ENCODE results near the gene RCOR3.

Gene RCOR3

GRCh38 chr1:211323156-211324063 lies 64.2 kb downstream of the RCOR3 start:
- WGBS, 2 experiments = 34 to 35% methylated on average over 9 of the region's 9 CpGs
- Histone ChIP-seq H3K36me3 (ENCODE audit: control insufficient read depth, insufficient read depth, low read length) (no peaks in the 10 kb centered on the region), H3K27ac (ENCODE audit: insufficient read depth, low read depth, low read length, poor library complexity, severe bottlenecking) (no peak overlapping the region), H3K4me1 (ENCODE audit: control insufficient read depth, insufficient read depth, low read length) (peaks cover 9% of the 10 kb centered on the region), H3K4me3 (ENCODE audit: insufficient read depth, low read depth, low read length) (no peak overlapping the region), H3K9me3 (ENCODE audit: control insufficient read depth, low read length) (no peaks in the 10 kb centered on the region), H3K27me3 (ENCODE audit: control insufficient read depth, insufficient read depth, low read length, poor library complexity, severe bottlenecking) (peaks cover 7% of the 10 kb centered on the region)

- Histone ChIP-seq H3K4me3 (ENCODE audit: insufficient read depth, low read depth, low read length) (no peak overlapping the region), H3K36me3 (ENCODE audit: control insufficient read depth, insufficient read depth, low read length) (no peaks in the 10 kb centered on the region), H3K27me3 (ENCODE audit: control insufficient read depth, insufficient read depth, low read length, poor library complexity, severe bottlenecking) (peaks cover 7% of the 10 kb centered on the region), H3K9me3 (ENCODE audit: control insufficient read depth, low read length) (no peaks in the 10 kb centered on the region), H3K4me1 (ENCODE audit: control insufficient read depth, insufficient read depth, low read length) (peaks cover 21% of the 10 kb centered on the region), H3K27ac (ENCODE audit: insufficient read depth, low read depth, low read length, poor library complexity, severe bottlenecking) (no peak overlapping the region)
- 84 to 85% methylated on average over 12 of the region's 12 CpGs for WGBS, 2 experiments
Observed at GRCh38 chr1:211324992-211325775, 66.0 kb downstream of the RCOR3 start.

GRCh38 chr1:211326140-211326527 lies 67.0 kb downstream of the RCOR3 start:
- H3K36me3 ChIP-seq (ENCODE audit: control insufficient read depth, insufficient read depth, low read length) = no peaks in the 10 kb centered on the region
- peaks cover 28% of the 10 kb centered on the region for H3K4me1 ChIP-seq (ENCODE audit: control insufficient read depth, insufficient read depth, low read length)
- WGBS, 2 experiments = 91 to 94% methylated on average over 8 of the region's 8 CpGs
- no peak overlapping the region for H3K27ac ChIP-seq (ENCODE audit: insufficient read depth, low read depth, low read length, poor library complexity, severe bottlenecking)
- peak overlapping the region; percentile 71 for H3K4me3 ChIP-seq (ENCODE audit: insufficient read depth, low read depth, low read length)
- H3K27me3 ChIP-seq (ENCODE audit: control insufficient read depth, insufficient read depth, low read length, poor library complexity, severe bottlenecking) = peaks cover 7% of the 10 kb centered on the region
- H3K9me3 ChIP-seq (ENCODE audit: control insufficient read depth, low read length) = no peaks in the 10 kb centered on the region

GRCh38 chr1:211326528-211327345 lies 67.6 kb downstream of the RCOR3 start, which contains the start of gene TRAF5:
TRAF5 (plus strand) TSS chr1:211326833; CDS start chr1:211353240, 26,407 bp downstream.
- Histone ChIP-seq H3K9me3 (ENCODE audit: control insufficient read depth, low read length) (no peaks in the 10 kb centered on the region), H3K4me1 (ENCODE audit: control insufficient read depth, insufficient read depth, low read length) (peaks cover 28% of the 10 kb centered on the region), H3K4me3 (ENCODE audit: insufficient read depth, low read depth, low read length) (peak within 1 kb of the TSS; percentile 71), H3K27ac (ENCODE audit: insufficient read depth, low read depth, low read length, poor library complexity, severe bottlenecking) (no peak within 1 kb of the TSS), H3K36me3 (ENCODE audit: control insufficient read depth, insufficient read depth, low read length) (no peaks in the 10 kb centered on the region), H3K27me3 (ENCODE audit: control insufficient read depth, insufficient read depth, low read length, poor library complexity, severe bottlenecking) (peaks cover 7% of the 10 kb centered on the region)
- WGBS, 2 experiments = 1 to 2% methylated on average over 91 of the region's 91 CpGs

- H3K4me3 ChIP-seq (ENCODE audit: insufficient read depth, low read depth, low read length) = peak overlapping the region; percentile 71
- H3K27me3 ChIP-seq (ENCODE audit: control insufficient read depth, insufficient read depth, low read length, poor library complexity, severe bottlenecking) = peaks cover 7% of the 10 kb centered on the region
- H3K9me3 ChIP-seq (ENCODE audit: control insufficient read depth, low read length) = no peaks in the 10 kb centered on the region
- peaks cover 28% of the 10 kb centered on the region for H3K4me1 ChIP-seq (ENCODE audit: control insufficient read depth, insufficient read depth, low read length)
- no peak overlapping the region for H3K27ac ChIP-seq (ENCODE audit: insufficient read depth, low read depth, low read length, poor library complexity, severe bottlenecking)
- no peaks in the 10 kb centered on the region for H3K36me3 ChIP-seq (ENCODE audit: control insufficient read depth, insufficient read depth, low read length)
- WGBS, 2 experiments = 9 to 11% methylated on average over 16 of the region's 16 CpGs
Observed at GRCh38 chr1:211327346-211327921, 68.3 kb downstream of the RCOR3 start.

- Histone ChIP-seq H3K4me3 (ENCODE audit: insufficient read depth, low read depth, low read length) (no peak overlapping the region), H3K4me1 (ENCODE audit: control insufficient read depth, insufficient read depth, low read length) (peaks cover 28% of the 10 kb centered on the region), H3K27me3 (ENCODE audit: control insufficient read depth, insufficient read depth, low read length, poor library complexity, severe bottlenecking) (peaks cover 7% of the 10 kb centered on the region), H3K36me3 (ENCODE audit: control insufficient read depth, insufficient read depth, low read length) (no peaks in the 10 kb centered on the region), H3K27ac (ENCODE audit: insufficient read depth, low read depth, low read length, poor library complexity, severe bottlenecking) (no peak overlapping the region), H3K9me3 (ENCODE audit: control insufficient read depth, low read length) (no peaks in the 10 kb centered on the region)
- WGBS, 2 experiments = 89 to 91% methylated on average over 11 of the region's 11 CpGs
Observed at GRCh38 chr1:211328084-211328694, 69.0 kb downstream of the RCOR3 start.

- Histone ChIP-seq H3K27ac (ENCODE audit: insufficient read depth, low read depth, low read length, poor library complexity, severe bottlenecking) (no peak overlapping the region), H3K4me3 (ENCODE audit: insufficient read depth, low read depth, low read length) (no peak overlapping the region), H3K27me3 (ENCODE audit: control insufficient read depth, insufficient read depth, low read length, poor library complexity, severe bottlenecking) (peaks cover 7% of the 10 kb centered on the region), H3K36me3 (ENCODE audit: control insufficient read depth, insufficient read depth, low read length) (no peaks in the 10 kb centered on the region), H3K4me1 (ENCODE audit: control insufficient read depth, insufficient read depth, low read length) (peaks cover 28% of the 10 kb centered on the region), H3K9me3 (ENCODE audit: control insufficient read depth, low read length) (no peaks in the 10 kb centered on the region)
- 92 to 93% methylated on average over 6 of the region's 6 CpGs for WGBS, 2 experiments
Observed at GRCh38 chr1:211328866-211329475, 69.8 kb downstream of the RCOR3 start.

GRCh38 chr1:211329764-211330201 lies 70.6 kb downstream of the RCOR3 start:
- Histone ChIP-seq H3K36me3 (ENCODE audit: control insufficient read depth, insufficient read depth, low read length) (no peaks in the 10 kb centered on the region), H3K27me3 (ENCODE audit: control insufficient read depth, insufficient read depth, low read length, poor library complexity, severe bottlenecking) (peaks cover 7% of the 10 kb centered on the region), H3K27ac (ENCODE audit: insufficient read depth, low read depth, low read length, poor library complexity, severe bottlenecking) (no peak overlapping the region), H3K4me1 (ENCODE audit: control insufficient read depth, insufficient read depth, low read length) (peaks cover 28% of the 10 kb centered on the region), H3K9me3 (ENCODE audit: control insufficient read depth, low read length) (no peaks in the 10 kb centered on the region), H3K4me3 (ENCODE audit: insufficient read depth, low read depth, low read length) (no peak overlapping the region)
- 86 to 90% methylated on average over 4 of the region's 4 CpGs for WGBS, 2 experiments
